ENCODE measurements around the gene XPO5. TPM values are rescaled to one million over a fixed set of nuclear protein-coding genes. Genes with fewer than 3 reads are reported as not detected.

Gene XPO5
- total and polyA plus RNA-seq, 7 experiments from 2014 or later = 9.3 to 107 (median 39.9) TPM

DNA sequence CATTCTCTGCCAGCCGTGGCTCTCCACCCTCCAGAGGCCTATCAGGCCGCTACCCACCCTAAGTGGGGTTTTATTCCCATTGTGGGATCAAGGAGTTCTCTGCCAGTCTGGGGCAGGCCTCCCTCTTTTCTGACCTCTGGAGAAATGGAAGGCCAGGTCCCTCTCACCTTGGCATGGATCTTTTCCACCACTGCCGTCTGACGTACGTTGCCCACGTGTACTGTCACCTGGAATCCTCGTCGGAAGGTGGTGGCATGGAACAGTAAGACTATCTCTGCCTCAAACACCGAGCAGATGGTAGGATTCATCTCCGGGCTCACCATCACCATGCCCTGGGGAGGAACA lies 46.0 kb upstream of the XPO5 start:
- Histone ChIP-seq H3K36me3 (ENCODE audit: control insufficient read depth in 2 of 3, insufficient read depth in 3 of 3, low read length in 3 of 3) (peaks cover 0 to 64% (median 14%) of the 10 kb centered on the region in 3 experiments), H3K4me3 (ENCODE audit: low read length) (no peak overlapping the region), H3K27ac (ENCODE audit: low read depth, low read length) (no peak overlapping the region), H3K4me1 (ENCODE audit: control insufficient read depth in 2 of 2, insufficient read depth in 2 of 2, low read length in 2 of 2) (no peaks in the 10 kb centered on the region), H3K27me3 (ENCODE audit: control insufficient read depth in 2 of 2, insufficient read depth in 2 of 2, low read length in 2 of 2) (no peaks in the 10 kb centered on the region), H3K9me3 (ENCODE audit: control insufficient read depth in 2 of 3, low read length in 3 of 3) (no peaks in the 10 kb centered on the region)
- ChIA-PET CTCF (interaction anchor here (0.6 kb wide), 1 partner anchor 31 kb away, joined by 3 read pairs; no protein-coding TSS in a partner anchor), POLR2A (no interaction called here)
- no peak for DNase-seq
- H3K36me3 Mint-ChIP-seq = peaks cover 4 to 25% (median 15%) of the 10 kb centered on the region in 5 donors
- no peak for ATAC-seq
- H3K4me3 Mint-ChIP-seq = no peak overlapping the region
- H3K4me1 Mint-ChIP-seq = peaks cover 2 to 23% (median 11%) of the 10 kb centered on the region in 7 donors
- H3K27me3 Mint-ChIP-seq = no peaks in the 10 kb centered on the region
- intact Hi-C loops (cut with micrococcal nuclease) = no loop called here
- peaks cover 0 to 3% (median 0%) of the 10 kb centered on the region in 11 donors for H3K9me3 Mint-ChIP-seq
- peak overlapping the region in 2 of 9 donors; percentile 22 to 32 for H3K27ac Mint-ChIP-seq

DNA sequence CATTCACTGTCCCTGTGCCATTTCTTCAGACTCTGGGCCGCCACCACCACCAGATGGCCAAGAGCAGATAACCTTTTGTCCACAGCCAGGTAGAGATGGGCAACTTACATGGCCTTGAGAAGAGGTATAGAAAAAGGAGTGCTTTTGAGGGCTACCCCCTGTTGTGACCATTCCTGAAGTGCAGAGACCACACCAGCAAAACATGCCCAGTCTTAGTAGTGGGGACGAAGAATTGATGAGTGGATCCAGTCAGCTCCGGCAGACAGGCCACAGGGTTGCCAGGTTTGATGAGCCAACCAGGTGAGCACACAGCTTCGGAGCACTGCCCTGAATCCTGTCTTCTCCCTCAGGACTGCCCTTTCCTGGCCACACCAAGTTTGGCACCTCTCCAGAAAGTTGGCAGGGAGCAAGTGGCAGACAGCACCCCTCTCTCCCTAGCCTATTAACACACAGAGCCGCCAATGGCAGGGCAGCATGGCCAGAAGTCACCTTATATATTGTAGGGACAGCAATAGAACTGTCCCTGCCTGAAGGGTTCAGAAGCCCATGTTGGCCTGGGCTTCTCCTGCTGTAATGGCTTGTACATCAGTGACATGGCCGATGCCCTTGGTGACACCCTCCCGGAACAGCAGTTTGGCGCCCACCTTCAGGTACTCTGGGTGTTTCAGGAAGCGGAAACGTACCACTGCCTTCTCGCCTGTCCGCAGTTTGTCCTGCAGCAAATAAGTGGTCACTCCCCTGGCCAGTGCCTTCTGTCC lies 45.4 kb upstream of the XPO5 start:
- POLR2A ChIA-PET = no interaction called here

GRCh38 chr6:43616725-43617472 lies 41.1 kb upstream of the XPO5 start:
- Histone ChIP-seq H3K4me1 (ENCODE audit: control insufficient read depth in 2 of 2, insufficient read depth in 2 of 2, low read length in 2 of 2) (no peaks in the 10 kb centered on the region), H3K9me3 (ENCODE audit: control insufficient read depth in 2 of 3, low read length in 3 of 3) (no peaks in the 10 kb centered on the region), H3K27ac (ENCODE audit: low read depth, low read length) (no peak overlapping the region), H3K4me3 (ENCODE audit: low read length) (no peak overlapping the region), H3K36me3 (ENCODE audit: control insufficient read depth in 2 of 3, insufficient read depth in 3 of 3, low read length in 3 of 3) (peaks cover 12 to 41% (median 17%) of the 10 kb centered on the region in 3 experiments), H3K27me3 (ENCODE audit: control insufficient read depth in 2 of 2, insufficient read depth in 2 of 2, low read length in 2 of 2) (no peaks in the 10 kb centered on the region)
- Mint-ChIP-seq H3K27me3 (no peaks in the 10 kb centered on the region), H3K27ac (peak overlapping the region in 3 of 9 donors; percentile 38 to 59 (median 55)), H3K4me3 (no peak overlapping the region), H3K9me3 (no peaks in the 10 kb centered on the region), H3K36me3 (peaks cover 4 to 27% (median 10%) of the 10 kb centered on the region in 5 donors), H3K4me1 (peaks cover 0 to 8% (median 0%) of the 10 kb centered on the region in 7 donors)
- no peak for DNase-seq
- ATAC-seq = no peak
- ChIA-PET CTCF (no interaction called here), POLR2A (interaction anchor here (0.9 kb wide), 1 partner anchor 15 kb away, joined by 3 read pairs; no protein-coding TSS in a partner anchor)
- intact Hi-C loops (cut with micrococcal nuclease) = no loop called here

More for the DNA sequence above, 45.4 kb upstream of the XPO5 start:
- intact Hi-C loops (cut with micrococcal nuclease) = no loop called here
- peak overlapping the region in 2 of 9 donors; percentile 28 to 54 for H3K27ac Mint-ChIP-seq
- H3K4me3 Mint-ChIP-seq = no peak overlapping the region
- H3K4me1 Mint-ChIP-seq = peaks cover 0 to 18% (median 5%) of the 10 kb centered on the region in 7 donors
- H3K27ac ChIP-seq (ENCODE audit: low read depth, low read length) = no peak overlapping the region
- ATAC-seq (no peak), DNase-seq (no peak)
- no peaks in the 10 kb centered on the region for H3K4me1 ChIP-seq (ENCODE audit: control insufficient read depth in 2 of 2, insufficient read depth in 2 of 2, low read length in 2 of 2)
- H3K27me3 ChIP-seq (ENCODE audit: control insufficient read depth in 2 of 2, insufficient read depth in 2 of 2, low read length in 2 of 2) = no peaks in the 10 kb centered on the region
- H3K36me3 ChIP-seq (ENCODE audit: control insufficient read depth in 2 of 3, insufficient read depth in 3 of 3, low read length in 3 of 3) = peaks cover 0 to 63% (median 14%) of the 10 kb centered on the region in 3 experiments
- peaks cover 4 to 25% (median 15%) of the 10 kb centered on the region in 5 donors for H3K36me3 Mint-ChIP-seq
- H3K4me3 ChIP-seq (ENCODE audit: low read length) = no peak overlapping the region
- peaks cover 0 to 3% (median 0%) of the 10 kb centered on the region in 11 donors for H3K9me3 Mint-ChIP-seq
- no peaks in the 10 kb centered on the region for H3K27me3 Mint-ChIP-seq
- no peaks in the 10 kb centered on the region for H3K9me3 ChIP-seq (ENCODE audit: control insufficient read depth in 2 of 3, low read length in 3 of 3)
- CTCF ChIA-PET = interaction anchor here (1.3 kb wide), 1 partner anchor 13 kb away, joined by 5 read pairs; no protein-coding TSS in a partner anchor

GRCh38 chr6:43614396-43614730 lies 38.5 kb upstream of the XPO5 start:
- H3K36me3 ChIP-seq (ENCODE audit: control insufficient read depth in 2 of 3, insufficient read depth in 3 of 3, low read length in 3 of 3) = peaks cover 19 to 27% (median 20%) of the 10 kb centered on the region in 3 experiments
- intact Hi-C loops (cut with micrococcal nuclease) = no loop called here
- CTCF ChIA-PET = no interaction called here

DNA sequence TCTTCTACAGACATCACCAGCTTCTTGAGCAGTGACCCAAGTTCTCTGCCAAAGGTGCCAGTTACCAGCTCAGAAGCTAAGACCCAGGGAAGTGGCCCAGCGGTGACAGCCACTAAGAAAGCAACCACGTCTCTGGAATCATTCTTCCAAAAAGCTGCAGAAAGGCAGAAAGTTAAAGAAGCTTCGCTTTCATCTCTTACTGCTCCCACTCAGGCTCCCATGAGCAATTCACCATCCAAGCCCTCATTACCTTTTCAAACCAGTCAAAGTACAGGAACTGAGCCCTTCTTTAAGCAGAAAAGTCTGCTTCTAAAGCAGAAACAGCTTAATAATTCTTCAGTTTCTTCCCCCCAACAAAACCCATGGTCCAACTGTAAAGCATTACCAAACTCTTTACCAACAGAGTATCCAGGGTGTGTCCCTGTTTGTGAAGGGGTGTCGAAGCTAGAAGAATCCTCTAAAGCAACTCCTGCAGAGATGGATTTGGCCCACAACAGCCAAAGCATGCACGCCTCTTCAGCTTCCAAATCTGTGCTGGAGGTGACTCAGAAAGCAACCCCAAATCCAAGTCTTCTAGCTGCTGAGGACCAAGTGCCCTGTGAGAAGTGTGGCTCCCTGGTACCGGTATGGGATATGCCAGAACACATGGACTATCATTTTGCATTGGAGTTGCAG lies 38.0 kb upstream of the XPO5 start:
- POLR2A ChIA-PET = interaction anchor here (0.5 to 1.6 kb wide), 4 partner anchors 15 to 1026 kb away, joined by 3 to 6 read pairs (median 3); partner anchors contain the start of gene GTPBP2
- H3K36me3 Mint-ChIP-seq = peaks cover 8 to 18% (median 12%) of the 10 kb centered on the region in 5 donors
- Histone ChIP-seq H3K4me1 (ENCODE audit: control insufficient read depth in 2 of 2, insufficient read depth in 2 of 2, low read length in 2 of 2) (no peaks in the 10 kb centered on the region), H3K27me3 (ENCODE audit: control insufficient read depth in 2 of 2, insufficient read depth in 2 of 2, low read length in 2 of 2) (no peaks in the 10 kb centered on the region), H3K27ac (ENCODE audit: low read depth, low read length) (no peak overlapping the region), H3K4me3 (ENCODE audit: low read length) (no peak overlapping the region), H3K36me3 (ENCODE audit: control insufficient read depth in 2 of 3, insufficient read depth in 3 of 3, low read length in 3 of 3) (peaks cover 19 to 27% (median 20%) of the 10 kb centered on the region in 3 experiments), H3K9me3 (ENCODE audit: control insufficient read depth in 2 of 3, low read length in 3 of 3) (no peaks in the 10 kb centered on the region)
- CTCF ChIA-PET = interaction anchor here (0.9 kb wide), 1 partner anchor 30 kb away, joined by 3 read pairs; no protein-coding TSS in a partner anchor
- intact Hi-C loops (cut with micrococcal nuclease) = no loop called here
- peak overlapping the region in 3 of 9 donors; percentile 19 to 55 (median 38) for H3K27ac Mint-ChIP-seq
- ATAC-seq (no peak), DNase-seq (no peak)
- H3K4me1 Mint-ChIP-seq = peaks cover 0 to 3% (median 0%) of the 10 kb centered on the region in 7 donors
- H3K4me3 Mint-ChIP-seq = no peak overlapping the region
- H3K27me3 Mint-ChIP-seq = no peaks in the 10 kb centered on the region
- no peaks in the 10 kb centered on the region for H3K9me3 Mint-ChIP-seq

More at GRCh38 chr6:43614396-43614730, 38.5 kb upstream of the XPO5 start:
- Histone ChIP-seq H3K4me1 (ENCODE audit: control insufficient read depth in 2 of 2, insufficient read depth in 2 of 2, low read length in 2 of 2) (no peaks in the 10 kb centered on the region), H3K4me3 (ENCODE audit: low read length) (no peak overlapping the region), H3K27me3 (ENCODE audit: control insufficient read depth in 2 of 2, insufficient read depth in 2 of 2, low read length in 2 of 2) (no peaks in the 10 kb centered on the region), H3K27ac (ENCODE audit: low read depth, low read length) (no peak overlapping the region), H3K9me3 (ENCODE audit: control insufficient read depth in 2 of 3, low read length in 3 of 3) (no peaks in the 10 kb centered on the region)
- no peak overlapping the region for H3K4me3 Mint-ChIP-seq
- peaks cover 0 to under 1% (median 0%) of the 10 kb centered on the region in 7 donors for H3K4me1 Mint-ChIP-seq
- H3K27ac Mint-ChIP-seq = no peak overlapping the region
- peaks cover 8 to 20% (median 12%) of the 10 kb centered on the region in 5 donors for H3K36me3 Mint-ChIP-seq
- no peaks in the 10 kb centered on the region for H3K27me3 Mint-ChIP-seq
- ATAC-seq (no peak), DNase-seq (no peak)
- H3K9me3 Mint-ChIP-seq = no peaks in the 10 kb centered on the region
- POLR2A ChIA-PET = interaction anchor here (0.5 to 1.6 kb wide), 3 partner anchors 15 to 1027 kb away, joined by 3 to 6 read pairs (median 3); partner anchors contain the start of gene GTPBP2

DNA sequence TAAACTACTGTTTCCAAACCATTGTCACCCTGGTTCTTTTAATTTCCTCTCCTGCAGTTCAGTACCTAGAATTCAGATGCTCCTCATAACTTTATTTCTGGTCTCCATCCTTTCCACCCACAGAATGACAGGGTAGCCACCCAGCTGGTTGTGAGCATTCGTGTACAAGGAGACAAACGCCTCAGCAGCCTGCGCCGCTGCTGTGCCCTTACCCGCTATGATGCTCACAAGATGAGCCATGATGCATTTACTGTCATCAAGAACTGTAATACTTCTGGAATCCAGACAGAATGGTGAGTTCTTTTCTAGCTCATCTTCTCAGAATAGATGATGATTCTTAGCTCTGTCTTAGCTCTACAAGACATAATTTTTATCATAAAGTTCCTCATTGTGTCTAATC lies 34.6 kb upstream of the XPO5 start:
- DNase-seq (no peak), ATAC-seq (no peak)
- H3K9me3 ChIP-seq (ENCODE audit: control insufficient read depth in 2 of 3, low read length in 3 of 3) = no peaks in the 10 kb centered on the region
- POLR2A ChIA-PET = interaction anchor here (1.1 to 2.0 kb wide), 2 partner anchors 13 to 25 kb away, joined by 3 to 5 read pairs; partner anchors contain the start of gene MAD2L1BP
- peaks cover 8 to 23% (median 17%) of the 10 kb centered on the region in 5 donors for H3K36me3 Mint-ChIP-seq
- no peak overlapping the region for H3K27ac Mint-ChIP-seq
- CTCF ChIA-PET = interaction anchor here (0.9 to 1.1 kb wide), 3 partner anchors 46 to 57 kb away, joined by 3 read pairs; no protein-coding TSS in a partner anchor
- H3K27me3 Mint-ChIP-seq = no peaks in the 10 kb centered on the region
- no peaks in the 10 kb centered on the region for H3K4me1 ChIP-seq (ENCODE audit: control insufficient read depth in 2 of 2, insufficient read depth in 2 of 2, low read length in 2 of 2)
- no peak overlapping the region for H3K4me3 Mint-ChIP-seq
- H3K27ac ChIP-seq (ENCODE audit: low read depth, low read length) = no peak overlapping the region
- peaks cover 0 to 10% (median 5%) of the 10 kb centered on the region in 7 donors for H3K4me1 Mint-ChIP-seq
- H3K27me3 ChIP-seq (ENCODE audit: control insufficient read depth in 2 of 2, insufficient read depth in 2 of 2, low read length in 2 of 2) = no peaks in the 10 kb centered on the region
- intact Hi-C loops (cut with micrococcal nuclease) = no loop called here
- no peak overlapping the region for H3K4me3 ChIP-seq (ENCODE audit: low read length)
- no peaks in the 10 kb centered on the region for H3K9me3 Mint-ChIP-seq
- peaks cover 19 to 32% (median 20%) of the 10 kb centered on the region in 3 experiments for H3K36me3 ChIP-seq (ENCODE audit: control insufficient read depth in 2 of 3, insufficient read depth in 3 of 3, low read length in 3 of 3)
